HepG2 (cell line): ENCODE measurements around the gene DIP2C. TPM values are rescaled to one million over a fixed set of nuclear protein-coding genes. Genes with fewer than 3 reads are reported as not detected.

Experiments
- ATAC-seq: fragments of 200-7000 bp; cut with Tn5 transposase; 3 replicates; pipeline ENCODE4 v1.9.1; 2020; ENCODE audit warnings: mild to moderate bottlenecking, moderate library complexity
- BruUV-seq: library from RNA; stranded (reverse); fragments of 400-500 nt; replicated peaks from 2 replicates; lab custom pipeline; 2021; lab: Mats Ljungman, UMichigan
- CTCF ChIA-PET: fragments of 300-600 bp; formaldehyde crosslinking; extraction: SDS; loops from one replicate; lab custom pipeline; 2021; ENCODE audit warnings: low total read pairs, inconsistent platforms, low intra/inter-chr PET ratio; lab: Yijun Ruan, JAX
- POLR2A ChIA-PET: fragments of 350-600 bp; sonication (Branson Sonifier 250); formaldehyde crosslinking; loops from one replicate; lab custom pipeline; 2020; ENCODE audit warnings: antibody characterized with exemption, inconsistent platforms; lab: Yijun Ruan, JAX
- DNase-seq: peaks from one replicate; pipeline ENCODE4 v3.0.0-alpha.2; 2015; ENCODE audit warnings: low spot score
- FAIRE-seq: peaks from 3 replicates; lab custom pipeline; 2011; peaks lifted over from hg19 to GRCh38; lab: Jason Lieb, UNC
- H2AFZ ChIP-seq: one replicate; pipeline ENCODE4 v1.6.1; 2011; ENCODE audit warnings: low read length, inconsistent platforms
- H3K27ac ChIP-seq: fragments of 300-600 bp; 3 replicates; pipeline ENCODE4 v1.8.0; 2011; ENCODE audit warnings: mixed run types, mild to moderate bottlenecking, mixed read lengths, low read length, inconsistent platforms; ENCODE audit not compliant: insufficient read depth; ENCODE audit errors: extremely low read length
- H3K27me3 ChIP-seq, 2 experiments: fragments of 200-600 bp in 1 of 2; 2 replicates in 1 of 2; 3 replicates in 1 of 2; pipeline versions ENCODE4 v1.6.0 to v1.8.0; 2011; ENCODE audit warnings: low read length in 2 of 2, mild to moderate bottlenecking in 2 of 2, moderate library complexity in 2 of 2, inconsistent platforms in 1 of 2; ENCODE audit not compliant: insufficient read depth in 2 of 2, control insufficient read depth in 1 of 2
- H3K36me3 ChIP-seq, 2 experiments: fragments of 200-600 bp in 1 of 2; replicated peaks in 1 of 2; 2 replicates in 1 of 2; 3 replicates in 1 of 2; pipeline versions ENCODE4 v1.5.1 to v1.8.0; 2011; ENCODE audit warnings: low read length in 2 of 2, inconsistent platforms in 1 of 2; ENCODE audit not compliant: insufficient read depth in 2 of 2, control insufficient read depth in 1 of 2
- H3K4me1 ChIP-seq: 2 replicates; pipeline ENCODE4 v1.5.1; 2012; ENCODE audit warnings: low read length, inconsistent platforms; ENCODE audit not compliant: insufficient read depth
- H3K4me2 ChIP-seq: 2 replicates; pipeline ENCODE4 v1.6.0; 2011; ENCODE audit warnings: low read depth, low read length, inconsistent platforms
- H3K4me3 ChIP-seq, 3 experiments: fragments of 200-600 bp in 1 of 3; sonication (generic), shearing (Covaris generic) in 1 of 3; replicated peaks in 1 of 3; 2 replicates each; pipeline ENCODE4 v1.5.1; 2011 to 2016; ENCODE audit warnings: low read length in 3 of 3, inconsistent platforms in 2 of 3, low read depth in 2 of 3, mild to moderate bottlenecking in 2 of 3, control low read depth in 1 of 3, mixed read lengths in 1 of 3; ENCODE audit not compliant: insufficient read depth in 1 of 3
- H3K79me2 ChIP-seq: one replicate; pipeline ENCODE4 v1.6.1; 2011; ENCODE audit warnings: low read length, inconsistent platforms; ENCODE audit not compliant: insufficient read depth
- H3K9ac ChIP-seq: 2 replicates; pipeline ENCODE4 v1.6.0; 2011; ENCODE audit warnings: mild to moderate bottlenecking, low read depth, low read length, inconsistent platforms; ENCODE audit not compliant: insufficient read depth
- H3K9me3 ChIP-seq: 2 replicates; pipeline ENCODE4 v1.5.1; 2012; ENCODE audit warnings: mild to moderate bottlenecking, low read length
- H4K20me1 ChIP-seq: 2 replicates; pipeline ENCODE4 v1.6.0; 2011; ENCODE audit warnings: inconsistent platforms, mild to moderate bottlenecking, low read length, moderate library complexity; ENCODE audit not compliant: insufficient read depth
- ARNT2 ChIP-seq: sonication (generic); formaldehyde crosslinking; IDR thresholded peaks from 2 replicates; pipeline ENCODE4 v1.8.0; 2022; ENCODE audit warnings: mild to moderate bottlenecking, low read depth, missing genetic modification reagents, moderate library complexity
- ATF5 ChIP-seq: sonication (generic); formaldehyde crosslinking; IDR thresholded peaks from 2 replicates; pipeline ENCODE4 v1.4.0; 2020; ENCODE audit warnings: mild to moderate bottlenecking, low read depth, missing genetic modification reagents
- FOXA1 ChIP-seq, 2 experiments: fragments of 450-650 bp in 1 of 2; sonication (generic) in 1 of 2; formaldehyde crosslinking in 1 of 2; IDR thresholded peaks; 2 replicates each; pipeline versions ENCODE4 v1.4.0 to v1.6.1; 2016 to 2020; ENCODE audit warnings: missing genetic modification reagents in 1 of 2
- GABPB1 ChIP-seq: IDR thresholded peaks from 2 replicates; pipeline ENCODE4 v1.6.1; 2016; ENCODE audit warnings: mild to moderate bottlenecking, missing genetic modification reagents, moderate library complexity, missing compliant biosample characterization
- GATA4 ChIP-seq: sonication (generic); IDR thresholded peaks from 2 replicates; pipeline ENCODE4 v1.6.1; 2016; ENCODE audit warnings: antibody characterized with exemption, low read depth, borderline replicate concordance
- PCBP2 ChIP-seq: fragments of 200-400 bp; formaldehyde crosslinking; optimal IDR thresholded peaks from 2 replicates; pipeline ENCODE3; 2018; ENCODE audit warnings: low read length, low read depth; ENCODE audit not compliant: poor library complexity, severe bottlenecking
- POLR2G ChIP-seq: fragments of 200-400 bp; formaldehyde crosslinking; IDR thresholded peaks from 2 replicates; pipeline ENCODE4 v1.6.1; 2018; ENCODE audit warnings: mild to moderate bottlenecking, low read depth, low read length, moderate library complexity
- SOX6 ChIP-seq, 2 experiments: fragments of 450-650 bp in 1 of 2; sonication (generic) in 1 of 2; formaldehyde crosslinking in 1 of 2; IDR thresholded peaks; 2 replicates each; pipeline versions ENCODE4 v1.4.0 to v1.6.1; 2017 to 2020; ENCODE audit warnings: antibody characterized with exemption in 1 of 2, mild to moderate bottlenecking in 1 of 2, missing genetic modification reagents in 1 of 2
- STAG1 ChIP-seq: sonication (generic); formaldehyde crosslinking; IDR thresholded peaks from 2 replicates; pipeline ENCODE4 v1.4.0; 2020; ENCODE audit warnings: missing genetic modification reagents
- ZNF143 ChIP-seq: sonication (generic); formaldehyde crosslinking; IDR thresholded peaks from 2 replicates; pipeline ENCODE4 v1.4.0; 2020; ENCODE audit warnings: missing genetic modification reagents
- ZNF33A ChIP-seq: sonication (generic); formaldehyde crosslinking; IDR thresholded peaks from 2 replicates; pipeline ENCODE4 v1.5.1; 2020; ENCODE audit warnings: missing genetic modification reagents, mild to moderate bottlenecking, moderate library complexity, borderline replicate concordance
- ZNF530 ChIP-seq: sonication (generic); formaldehyde crosslinking; IDR thresholded peaks from 2 replicates; pipeline ENCODE4 v1.5.0; 2020; ENCODE audit warnings: low read depth, mild to moderate bottlenecking, missing genetic modification reagents
- ZNF577 ChIP-seq: sonication (generic); formaldehyde crosslinking; IDR thresholded peaks from 2 replicates; pipeline ENCODE4 v1.4.0; 2020; ENCODE audit warnings: mild to moderate bottlenecking, low read depth, missing genetic modification reagents, borderline replicate concordance
- ZNF747 ChIP-seq: sonication (generic); formaldehyde crosslinking; IDR thresholded peaks from 2 replicates; pipeline ENCODE4 v1.8.1; 2023; ENCODE audit warnings: missing genetic modification reagents, mild to moderate bottlenecking, borderline replicate concordance
- ZNF780A ChIP-seq: sonication (generic); formaldehyde crosslinking; IDR thresholded peaks from 2 replicates; pipeline ENCODE4 v1.8.0; 2022; ENCODE audit warnings: mild to moderate bottlenecking, missing genetic modification reagents, moderate library complexity
- WGBS: methylation state at CpG from one replicate; pipeline ENCODE4 v1.1.6; 2017; ENCODE audit warnings: low lambda C conversion rate; 5-methylcytosine and 5-hydroxymethylcytosine counted together
- in situ Hi-C: cut with HindIII; loops from 2 replicates; pipeline ENCODE4 v1.10.0; 2017; ENCODE audit warnings: low pct_unique_long_range_greater_than_20kb; ENCODE audit not compliant: extremely low pct_ligation_motif_present
- intact Hi-C: fragments of 100-400 bp; cut with micrococcal nuclease; formaldehyde crosslinking; loops from one replicate; pipeline ENCODE4 v1.10.0; 2022; ENCODE audit not compliant: unreplicated experiment
- polyA plus RNA-seq, 8 experiments: library from polyadenylated mRNA; depleted of rRNA in 3 of 8; stranded (reverse) in 7 of 8; unstranded in 1 of 8; fragments of >200 nt; fragmentation: Illumina TruSeq in 4 of 8; extraction: Trizol in 4 of 8; gene quantifications; 2 replicates each; pipeline versions ENCODE4 v1.2.1 to v1.2.3, GENCODE V29; 2011 to 2016; ENCODE audit warnings: low read depth in 4 of 8, missing spikeins in 1 of 8, mixed read lengths in 1 of 8; ENCODE audit not compliant: insufficient read depth in 1 of 8
- total RNA-seq, 5 experiments: library from RNA; depleted of rRNA; stranded (reverse); fragments of >200 nt; fragmentation: Illumina TruSeq; extraction: Trizol; gene quantifications; 2 replicates each; pipeline ENCODE4 v1.2.3, GENCODE V29; 2016; ENCODE audit warnings: low read depth in 1 of 5

The DIP2C gene
- total and polyA plus RNA-seq, 2 of the 13 experiments (the other 11 are each of a cell fraction or from before 2014, with no cell fraction given) = 2.2 to 2.7 TPM

DNA sequence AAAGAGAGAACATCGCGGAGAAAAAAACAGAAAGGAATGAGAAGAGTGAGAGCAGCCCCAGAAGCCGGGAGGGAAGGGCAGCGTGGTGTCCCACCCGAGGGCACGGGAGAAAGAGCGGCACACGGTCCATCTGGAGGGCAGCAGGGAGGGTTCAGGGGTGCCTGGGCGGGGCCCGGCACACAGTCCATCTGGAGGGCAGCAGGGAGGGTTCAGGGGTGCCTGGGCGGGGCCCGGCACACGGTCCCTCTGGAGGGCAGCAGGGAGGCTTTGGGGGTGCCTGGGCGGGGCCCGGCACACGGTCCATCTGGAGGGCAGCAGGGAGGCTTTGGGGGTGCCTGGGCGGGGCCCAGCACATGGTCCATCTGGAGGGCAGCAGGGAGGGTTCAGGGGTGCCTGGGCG, 381.8 kb downstream of the DIP2C start:
- Histone ChIP-seq H3K4me2 (no peak overlapping the region), H3K9ac (no peak overlapping the region), H3K27me3 (no peaks in the 10 kb centered on the region), H3K4me1 (peaks cover 34% of the 10 kb centered on the region), H2AFZ (no peak overlapping the region), H4K20me1 (no peaks in the 10 kb centered on the region), H3K9me3 (no peaks in the 10 kb centered on the region), H3K4me3 (no peak overlapping the region), H3K36me3 (no peaks in the 10 kb centered on the region; a peak in 1 of 5 replicates), H3K79me2 (no peaks in the 10 kb centered on the region), H3K27ac (peak overlapping the region; percentile 57)
- ChIA-PET CTCF (no interaction called here), POLR2A (interaction anchor here (1.5 kb wide), 1 partner anchor 22 kb away, joined by 6 read pairs; no protein-coding TSS in a partner anchor)
- BruUV-seq = no TSS peak
- intact Hi-C loops = no loop called here
- in situ Hi-C loops = no loop called here
- TF ChIP-seq POLR2G (no peak), SOX6 (IDR thresholded peaks at IDR 0.05) (no peak), SOX6 (CRISPR knock-in tag; IDR thresholded peaks at IDR 0.05) (no peak), ZNF780A (no peak), STAG1 (CRISPR knock-in tag) (no peak), PCBP2 (no peak), ZNF577 (CRISPR knock-in tag) (no peak), ZNF530 (CRISPR knock-in tag) (no peak), ZNF33A (CRISPR knock-in tag) (no peak), ATF5 (CRISPR knock-in tag) (no peak), ZNF143 (CRISPR knock-in tag) (no peak), FOXA1 (IDR thresholded peaks at IDR 0.05) (no peak), FOXA1 (CRISPR knock-in tag; IDR thresholded peaks at IDR 0.05) (no peak), ARNT2 (no peak), GATA4 (no peak), GABPB1 (CRISPR knock-in tag) (no peak), ZNF747 (CRISPR knock-in tag) (no peak)
- no peak for FAIRE-seq
- no peak for ATAC-seq
- DNase-seq = no peak
- 97% methylated on average over 10 of the region's 18 CpGs for WGBS
